ENCODE measurements around the gene IQCE. TPM values are rescaled to one million over a fixed set of nuclear protein-coding genes. Genes with fewer than 3 reads are reported as not detected.

The IQCE gene
- polyA plus RNA-seq, 1 donor from 2014 or later, result 21.2 TPM

GRCh38 chr7:2644220-2644561, 85.4 kb downstream of the IQCE start:
- H2AFZ ChIP-seq (ENCODE audit: low read depth, low read length), result no peak overlapping the region
- H3K4me3 ChIP-seq (ENCODE audit: low read length), result no peak overlapping the region
- H3K36me3 ChIP-seq (ENCODE audit: insufficient read depth, low read length), result no peaks in the 10 kb centered on the region
- no peaks in the 10 kb centered on the region for H3K27me3 ChIP-seq (ENCODE audit: insufficient read depth, low read depth, low read length)
- H3F3A ChIP-seq (ENCODE audit: insufficient read depth, low read length, poor library complexity, severe bottlenecking), result no peaks in the 10 kb centered on the region
- H3K9me3 ChIP-seq (ENCODE audit: low read length), result no peaks in the 10 kb centered on the region
- H3K4me2 ChIP-seq (ENCODE audit: low read length), result no peak overlapping the region
- no peak overlapping the region for H3K9ac ChIP-seq (ENCODE audit: low read length)
- peaks cover 28% of the 10 kb centered on the region for H4K20me1 ChIP-seq (ENCODE audit: insufficient read depth)
- no peak overlapping the region for H3K27ac ChIP-seq (ENCODE audit: low read length)
- H3K9me2 ChIP-seq (ENCODE audit: insufficient read depth, low read length), result no peaks in the 10 kb centered on the region
- H3K79me2 ChIP-seq (replicated peaks; ENCODE audit: insufficient read depth, low read length), result peaks cover 34% of the 10 kb centered on the region
- TF ChIP-seq TAF1 (IDR thresholded peaks at IDR 0.05; ENCODE audit: low read depth) (no peak), CTCF (IDR thresholded peaks at IDR 0.05; ENCODE audit: poor library complexity, severe bottlenecking) (no peak), SMC3 (conservative IDR thresholded peaks at IDR 0.05; ENCODE audit: poor library complexity) (no peak), RAD21 (conservative IDR thresholded peaks at IDR 0.05) (no peak), POLR2AphosphoS5 (IDR thresholded peaks at IDR 0.05) (no peak), EZH2 (IDR thresholded peaks at IDR 0.05; ENCODE audit: borderline replicate concordance, insufficient read depth, low read length, poor library complexity, severe bottlenecking) (no peak), MXI1 (conservative IDR thresholded peaks at IDR 0.05; ENCODE audit: poor library complexity, severe bottlenecking) (no peak), EP300 (conservative IDR thresholded peaks at IDR 0.05; ENCODE audit: poor library complexity, severe bottlenecking) (no peak)
- TF ChIP-seq, protein P1, sequence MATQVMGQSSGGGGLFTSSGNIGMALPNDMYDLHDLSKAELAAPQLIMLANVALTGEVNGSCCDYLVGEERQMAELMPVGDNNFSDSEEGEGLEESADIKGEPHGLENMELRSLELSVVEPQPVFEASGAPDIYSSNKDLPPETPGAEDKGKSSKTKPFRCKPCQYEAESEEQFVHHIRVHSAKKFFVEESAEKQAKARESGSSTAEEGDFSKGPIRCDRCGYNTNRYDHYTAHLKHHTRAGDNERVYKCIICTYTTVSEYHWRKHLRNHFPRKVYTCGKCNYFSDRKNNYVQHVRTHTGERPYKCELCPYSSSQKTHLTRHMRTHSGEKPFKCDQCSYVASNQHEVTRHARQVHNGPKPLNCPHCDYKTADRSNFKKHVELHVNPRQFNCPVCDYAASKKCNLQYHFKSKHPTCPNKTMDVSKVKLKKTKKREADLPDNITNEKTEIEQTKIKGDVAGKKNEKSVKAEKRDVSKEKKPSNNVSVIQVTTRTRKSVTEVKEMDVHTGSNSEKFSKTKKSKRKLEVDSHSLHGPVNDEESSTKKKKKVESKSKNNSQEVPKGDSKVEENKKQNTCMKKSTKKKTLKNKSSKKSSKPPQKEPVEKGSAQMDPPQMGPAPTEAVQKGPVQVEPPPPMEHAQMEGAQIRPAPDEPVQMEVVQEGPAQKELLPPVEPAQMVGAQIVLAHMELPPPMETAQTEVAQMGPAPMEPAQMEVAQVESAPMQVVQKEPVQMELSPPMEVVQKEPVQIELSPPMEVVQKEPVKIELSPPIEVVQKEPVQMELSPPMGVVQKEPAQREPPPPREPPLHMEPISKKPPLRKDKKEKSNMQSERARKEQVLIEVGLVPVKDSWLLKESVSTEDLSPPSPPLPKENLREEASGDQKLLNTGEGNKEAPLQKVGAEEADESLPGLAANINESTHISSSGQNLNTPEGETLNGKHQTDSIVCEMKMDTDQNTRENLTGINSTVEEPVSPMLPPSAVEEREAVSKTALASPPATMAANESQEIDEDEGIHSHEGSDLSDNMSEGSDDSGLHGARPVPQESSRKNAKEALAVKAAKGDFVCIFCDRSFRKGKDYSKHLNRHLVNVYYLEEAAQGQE (IDR thresholded peaks at IDR 0.05; ENCODE audit: borderline replicate concordance), result no peak

DNA sequence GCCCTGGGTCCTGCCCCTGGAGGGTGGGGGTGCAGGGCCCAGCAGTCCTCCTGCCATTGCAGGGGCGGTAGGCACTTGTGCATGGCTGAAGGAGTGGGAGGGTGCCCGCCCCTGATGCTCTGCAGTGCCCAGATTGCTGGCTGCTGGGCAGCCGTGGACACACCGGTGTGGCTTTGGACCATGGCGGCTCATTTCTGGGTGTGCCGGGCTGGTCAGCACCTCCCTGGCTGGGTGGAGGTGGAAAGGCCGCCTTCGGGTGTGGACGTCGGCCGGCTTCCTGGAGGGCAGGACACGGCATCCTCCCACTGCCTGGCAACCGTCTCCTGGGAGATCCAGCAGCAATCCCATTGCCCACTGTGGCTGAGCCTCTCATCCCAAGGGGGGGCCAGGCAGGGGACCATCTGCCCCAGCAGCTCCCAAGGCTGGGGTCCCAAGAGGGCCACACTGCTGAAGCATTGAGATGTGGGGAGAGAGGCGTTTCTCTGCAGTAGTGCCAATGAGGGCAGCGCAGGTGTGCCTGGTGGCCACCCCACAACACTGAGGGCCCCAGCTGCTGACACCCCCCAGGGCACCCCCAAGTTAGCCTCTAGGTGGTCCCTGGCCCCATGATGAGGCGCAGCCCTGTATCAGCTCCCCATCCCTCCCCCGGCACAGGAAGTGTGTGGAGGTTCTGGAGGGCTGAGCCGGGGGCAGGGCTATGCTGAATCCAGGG, 85.9 kb downstream of the IQCE start:
- no peaks in the 10 kb centered on the region for H3K9me2 ChIP-seq (ENCODE audit: insufficient read depth, low read length)
- H3K27me3 ChIP-seq (ENCODE audit: insufficient read depth, low read depth, low read length), result no peaks in the 10 kb centered on the region
- TF ChIP-seq POLR2AphosphoS5 (IDR thresholded peaks at IDR 0.05), result no peak
- no peak for TF ChIP-seq CTCF (IDR thresholded peaks at IDR 0.05; ENCODE audit: poor library complexity, severe bottlenecking)
- TF ChIP-seq EP300 (conservative IDR thresholded peaks at IDR 0.05; ENCODE audit: poor library complexity, severe bottlenecking), result no peak
- no peak for TF ChIP-seq SMC3 (conservative IDR thresholded peaks at IDR 0.05; ENCODE audit: poor library complexity)
- TF ChIP-seq, protein P1 (IDR thresholded peaks at IDR 0.05; ENCODE audit: borderline replicate concordance), result no peak
- TF ChIP-seq RAD21 (conservative IDR thresholded peaks at IDR 0.05), result no peak
- no peak for TF ChIP-seq EZH2 (IDR thresholded peaks at IDR 0.05; ENCODE audit: borderline replicate concordance, insufficient read depth, low read length, poor library complexity, severe bottlenecking)
- TF ChIP-seq TAF1 (IDR thresholded peaks at IDR 0.05; ENCODE audit: low read depth), result no peak
- TF ChIP-seq MXI1 (conservative IDR thresholded peaks at IDR 0.05; ENCODE audit: poor library complexity, severe bottlenecking), result no peak
- H3F3A ChIP-seq (ENCODE audit: insufficient read depth, low read length, poor library complexity, severe bottlenecking), result no peaks in the 10 kb centered on the region
- H4K20me1 ChIP-seq (ENCODE audit: insufficient read depth), result peaks cover 22% of the 10 kb centered on the region
- no peaks in the 10 kb centered on the region for H3K36me3 ChIP-seq (ENCODE audit: insufficient read depth, low read length)
- no peak overlapping the region for H3K4me2 ChIP-seq (ENCODE audit: low read length)
- H3K27ac ChIP-seq (ENCODE audit: low read length), result no peak overlapping the region
- no peak overlapping the region for H3K4me3 ChIP-seq (ENCODE audit: low read length)
- no peak overlapping the region for H2AFZ ChIP-seq (ENCODE audit: low read depth, low read length)
- H3K9ac ChIP-seq (ENCODE audit: low read length), result no peak overlapping the region
- H3K9me3 ChIP-seq (ENCODE audit: low read length), result no peaks in the 10 kb centered on the region
- peaks cover 34% of the 10 kb centered on the region for H3K79me2 ChIP-seq (replicated peaks; ENCODE audit: insufficient read depth, low read length)

Measured in neural cell (in vitro differentiated cells).